Sigmoid colon (tissue), 4 donors: ENCODE measurements around the gene QDPR.

Experiments used
- CTCF ChIP-seq, 4 experiments: fragments of 450-650 bp in 3 of 4; fragments of 200-600 bp in 1 of 4; IDR thresholded peaks; one replicate each; pipeline ENCODE4 v1.5.1; 2016 to 2019; ENCODE audit warnings: antibody characterized with exemption in 4 of 4, mild to moderate bottlenecking in 3 of 4, moderate library complexity in 2 of 4
- EP300 ChIP-seq, 4 donors: sonication (generic); formaldehyde crosslinking; IDR thresholded peaks; one replicate each; pipeline ENCODE4 v1.6.1; 2017; ENCODE audit warnings: antibody characterized with exemption in 4 of 4

- TF ChIP-seq EP300 (IDR thresholded peaks at IDR 0.05), result no peak
- no peak for TF ChIP-seq CTCF (IDR thresholded peaks at IDR 0.05)
Observed at GRCh38 chr4:17490575-17491059, 21.3 kb downstream of the QDPR start.
